GM21390 (cell line): ENCODE data around the gene WDHD1.
"Not testable (repeated sequence)": the region's sequence is repeated elsewhere in the genome, so short reads cannot be mapped to it uniquely, and the experiment has no call there.

Source experiments
- ATAC-seq: cut with Tn5 transposase; IDR thresholded peaks from one replicate; pipeline ENCODE4 v1.9.1; 2021; ENCODE audit not compliant: unreplicated experiment

WDHD1 gene

DNA sequence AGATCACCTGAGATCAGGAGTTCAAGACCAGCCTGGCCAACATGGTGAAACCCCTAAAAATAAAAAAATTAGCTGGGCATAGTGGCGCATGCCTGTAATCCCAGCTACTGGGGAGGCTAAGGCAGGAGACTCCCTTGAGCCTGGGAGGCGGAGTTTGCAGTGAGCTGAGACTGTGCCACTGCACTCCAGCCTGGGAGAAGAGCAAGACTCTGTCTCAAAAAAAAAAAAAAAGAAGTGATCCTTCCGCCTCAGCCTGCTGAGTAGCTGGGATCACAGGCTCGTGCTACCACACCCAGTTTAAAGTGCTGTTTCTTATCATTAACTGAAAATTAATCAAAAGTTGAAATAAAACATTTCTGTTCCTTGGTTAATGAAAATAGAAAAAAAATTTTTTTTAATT, 117.9 kb downstream of the WDHD1 start:
- ATAC-seq, result not testable (repeated sequence)

DNA sequence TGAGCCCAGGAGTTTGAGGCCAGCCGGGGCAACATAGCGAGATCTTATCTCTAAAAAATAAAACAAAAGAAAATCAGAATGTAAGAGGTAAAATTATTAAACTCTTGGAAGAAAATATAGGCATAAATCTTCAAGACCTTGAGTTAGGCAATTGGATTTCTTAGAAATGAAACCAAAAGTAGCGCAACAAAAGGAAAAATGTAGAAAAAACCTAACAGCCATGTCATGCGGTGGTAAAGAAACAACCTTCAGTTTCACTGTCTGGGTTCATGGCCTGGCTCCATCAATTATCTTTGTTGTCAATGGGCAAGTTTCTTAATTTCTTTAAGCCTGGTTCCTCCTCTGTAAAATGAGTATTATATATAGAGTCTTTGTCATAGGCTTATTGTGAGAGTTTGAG, 118.7 kb downstream of the WDHD1 start:
- no peak for ATAC-seq

DNA sequence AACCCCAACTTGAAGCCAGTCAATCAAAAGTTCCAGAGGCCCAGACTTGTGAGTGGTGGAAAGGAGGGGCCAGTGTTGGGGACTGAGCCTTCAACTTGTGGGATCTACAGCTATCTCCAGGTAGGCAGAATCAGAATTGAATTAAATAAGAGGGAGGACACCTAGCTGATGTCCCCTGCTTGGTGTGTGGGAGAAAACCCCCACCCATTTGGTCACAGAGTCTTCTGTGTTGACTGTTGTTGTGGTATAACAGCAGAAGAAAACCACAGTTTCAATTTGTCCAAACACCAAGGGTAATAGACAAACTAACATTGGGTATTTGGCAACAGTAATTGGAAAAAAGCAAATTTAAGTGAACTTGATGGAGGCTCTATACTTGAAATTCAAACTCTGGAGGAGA, 120.8 kb downstream of the WDHD1 start:
- no peak for ATAC-seq

DNA sequence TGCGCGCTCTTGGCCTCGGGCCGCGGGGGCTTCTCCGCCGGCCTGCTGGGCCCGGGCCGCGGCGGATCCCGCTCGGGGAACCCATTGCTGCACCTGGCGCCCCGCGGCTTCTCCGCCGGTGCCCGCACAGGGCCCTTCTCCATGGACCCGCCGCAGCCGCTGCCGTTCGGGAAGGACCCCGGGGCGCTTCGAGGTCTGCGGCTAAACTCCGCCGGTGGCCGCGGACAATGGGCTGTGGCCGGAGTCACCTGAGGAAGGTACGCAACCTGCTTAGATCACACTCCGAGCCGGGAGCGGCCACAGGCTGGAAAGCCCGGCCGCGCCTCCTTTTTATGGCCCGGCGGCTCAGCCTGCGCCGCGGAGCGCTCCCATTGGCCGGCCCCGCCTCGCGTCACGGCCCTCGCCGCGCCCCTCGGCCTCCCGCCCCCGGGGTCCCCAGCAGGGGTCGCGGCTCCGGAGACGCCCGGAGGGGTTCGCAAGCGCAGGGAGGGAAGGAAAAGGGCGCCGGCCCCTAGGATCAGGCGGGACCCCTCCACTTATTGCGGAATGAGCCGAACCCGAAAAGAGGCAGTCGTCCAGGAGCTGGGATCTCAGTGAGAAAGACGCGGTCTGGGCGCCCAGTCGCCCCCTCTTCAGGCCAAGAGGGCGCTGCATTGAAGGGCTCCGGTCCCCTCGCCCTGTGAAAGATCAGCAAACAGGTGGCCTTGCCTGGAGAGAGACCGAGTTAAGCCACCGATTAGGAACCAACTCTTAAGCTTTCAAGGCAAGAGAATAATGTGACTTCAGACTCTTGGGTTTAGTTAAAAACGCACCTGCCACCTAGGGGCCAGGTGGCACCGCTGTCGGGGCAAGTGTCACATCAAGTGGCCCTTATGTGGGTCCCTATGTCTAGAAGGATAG, 124.1 kb downstream of the WDHD1 start, which contains the start of gene GCH1:
TSS of gene GCH1 (minus strand) at position 306 of the 900 bp plus-strand sequence. CDS start at position 143, 163 bp downstream.
- ATAC-seq, result peak; percentile 76

DNA sequence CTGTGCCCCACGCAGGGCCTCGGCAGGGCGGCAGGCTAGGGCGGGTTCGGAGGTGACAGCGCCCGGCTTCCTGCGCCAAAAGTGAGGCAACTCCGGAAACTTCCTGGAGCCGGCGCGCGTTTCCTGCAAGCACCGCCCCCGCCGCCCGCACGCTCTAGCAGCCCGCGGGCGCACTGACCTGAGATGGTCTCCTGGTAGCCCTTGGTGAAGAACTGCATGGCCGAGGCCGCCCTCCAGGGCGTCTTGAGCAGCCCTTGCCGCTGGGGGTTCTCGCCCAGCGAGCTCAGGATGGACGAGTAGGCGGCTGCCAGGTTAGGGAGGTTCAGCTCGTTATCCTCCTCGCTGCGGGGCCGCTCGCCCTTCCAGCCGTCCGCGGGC, 124.8 kb downstream of the WDHD1 start:
- peak; percentile 59 for ATAC-seq

DNA sequence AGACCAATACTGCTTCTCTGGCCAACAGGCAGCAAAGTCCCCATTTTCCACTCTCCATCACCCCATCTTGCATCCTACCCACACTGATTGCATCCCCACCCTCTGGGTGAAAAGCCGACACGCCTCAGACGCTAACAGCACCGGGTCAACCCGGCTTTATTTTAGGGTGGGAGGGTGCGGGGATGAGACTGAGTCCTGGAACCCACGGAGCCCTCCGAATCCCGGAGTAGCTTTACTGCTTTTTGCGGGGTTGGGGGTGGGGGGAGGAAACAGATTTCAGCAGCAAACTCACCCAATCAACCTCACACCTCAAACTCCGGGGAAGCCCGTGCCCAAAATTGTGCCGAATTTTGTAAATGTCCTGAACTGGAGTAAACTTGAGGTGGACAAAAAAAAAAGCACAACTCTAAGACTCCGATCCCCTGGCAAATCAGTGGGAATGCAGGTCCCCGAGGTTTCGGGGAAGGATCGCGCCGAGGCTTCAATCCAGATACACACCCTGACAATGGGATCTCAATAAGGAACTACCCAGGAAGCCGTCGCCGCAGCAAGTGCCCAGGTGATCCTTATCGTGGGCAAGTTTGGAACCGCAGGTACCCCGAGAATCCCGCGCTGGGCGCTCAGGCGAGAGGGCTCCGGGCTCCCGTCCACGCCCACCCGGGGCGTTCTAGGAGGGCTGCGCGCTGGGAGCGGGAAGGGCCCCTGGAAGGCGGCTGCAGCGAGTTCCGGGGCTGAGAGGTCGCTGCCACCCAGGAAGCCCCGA, 125.3 kb downstream of the WDHD1 start:
- ATAC-seq, result no peak

DNA sequence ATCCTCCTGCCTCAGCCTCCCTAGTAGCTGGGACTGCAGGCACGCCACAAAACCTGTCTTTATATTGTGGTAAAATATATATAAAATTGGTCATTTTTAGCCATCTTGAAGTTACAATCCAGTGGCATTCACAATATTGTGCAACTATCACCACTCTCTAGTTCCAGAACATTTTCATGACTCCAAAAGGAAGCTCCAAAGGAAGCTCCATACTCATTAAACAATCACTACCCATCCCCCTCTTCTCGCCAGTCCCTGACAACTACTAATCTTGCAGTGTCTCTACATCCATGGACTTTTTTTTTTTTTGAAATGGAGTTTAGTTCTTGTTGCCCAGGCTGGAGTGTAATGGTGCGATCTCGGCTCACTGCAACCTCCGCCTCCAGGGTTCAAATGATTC, 127.3 kb downstream of the WDHD1 start:
- ATAC-seq, result no peak

DNA sequence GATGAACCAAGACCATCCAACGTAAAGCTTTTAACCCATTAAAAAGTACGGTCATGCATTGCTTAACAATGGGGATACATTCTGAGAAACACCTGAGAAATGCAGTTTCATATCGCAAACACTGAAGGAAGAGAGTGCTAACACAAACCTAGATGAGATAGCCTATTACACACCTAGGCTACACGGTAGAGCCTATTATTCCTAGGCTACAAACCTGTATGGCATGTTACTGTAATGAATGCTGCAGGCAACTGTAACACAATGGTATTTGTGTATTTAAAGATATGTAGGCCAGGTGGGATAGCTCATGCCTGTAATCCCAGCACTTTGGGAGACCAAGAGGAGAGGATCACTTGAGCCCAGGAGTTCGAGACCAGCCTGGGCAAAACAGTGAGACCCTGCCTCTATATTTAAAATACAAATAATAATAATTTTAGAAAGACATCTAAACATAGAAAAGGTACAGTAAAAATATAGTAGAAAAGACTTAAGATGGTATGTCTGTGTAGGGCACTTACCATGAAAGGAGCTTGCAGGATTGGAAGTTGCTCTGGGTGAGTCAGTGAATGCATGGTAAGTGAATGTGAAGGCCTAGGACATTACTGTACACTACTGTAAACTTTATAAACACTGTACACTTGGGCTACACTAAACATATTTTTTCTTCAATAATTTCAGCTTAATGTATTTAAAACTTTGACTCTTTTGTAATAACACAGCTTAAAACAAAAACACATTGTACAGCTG, 128.9 kb downstream of the WDHD1 start:
- ATAC-seq, result not testable (repeated sequence)

DNA sequence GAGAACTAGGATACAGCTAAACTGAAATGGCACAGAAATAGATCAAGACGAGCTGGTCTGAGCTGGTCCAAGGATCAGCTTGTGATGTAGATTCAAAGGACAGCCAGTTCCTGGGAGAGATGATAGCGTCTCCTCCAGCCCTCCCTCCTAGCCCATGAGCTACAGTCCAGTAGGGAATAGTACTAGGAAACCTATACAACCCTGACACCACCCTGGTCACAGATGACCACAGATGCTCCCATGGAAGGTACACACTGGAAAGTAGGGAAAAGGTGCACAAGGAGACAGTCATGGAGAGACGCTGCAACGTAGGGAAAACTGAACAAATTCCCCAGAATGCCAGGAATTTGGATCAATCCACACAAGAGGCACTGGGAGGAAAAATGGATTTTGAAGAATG, 131.2 kb downstream of the WDHD1 start:
- no peak for ATAC-seq

DNA sequence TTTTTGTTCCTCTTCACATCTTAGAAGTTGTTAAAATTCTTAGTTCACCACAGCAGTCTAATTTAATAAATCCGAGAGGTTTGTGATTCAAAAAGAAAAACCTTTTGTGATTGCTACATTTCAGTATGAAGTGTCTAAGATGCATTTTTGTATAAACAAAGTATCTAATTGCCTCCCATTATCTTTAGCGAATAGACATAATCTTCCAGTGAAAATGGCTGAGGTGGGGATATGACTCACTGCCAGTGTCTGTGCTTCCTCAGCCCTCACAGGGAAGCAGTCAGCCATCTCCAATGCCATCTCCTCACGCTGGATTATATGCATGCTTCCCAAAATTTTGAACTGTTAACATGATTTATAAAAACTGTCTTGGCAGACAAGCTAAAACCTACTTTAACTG, 131.9 kb downstream of the WDHD1 start:
- no peak for ATAC-seq

DNA sequence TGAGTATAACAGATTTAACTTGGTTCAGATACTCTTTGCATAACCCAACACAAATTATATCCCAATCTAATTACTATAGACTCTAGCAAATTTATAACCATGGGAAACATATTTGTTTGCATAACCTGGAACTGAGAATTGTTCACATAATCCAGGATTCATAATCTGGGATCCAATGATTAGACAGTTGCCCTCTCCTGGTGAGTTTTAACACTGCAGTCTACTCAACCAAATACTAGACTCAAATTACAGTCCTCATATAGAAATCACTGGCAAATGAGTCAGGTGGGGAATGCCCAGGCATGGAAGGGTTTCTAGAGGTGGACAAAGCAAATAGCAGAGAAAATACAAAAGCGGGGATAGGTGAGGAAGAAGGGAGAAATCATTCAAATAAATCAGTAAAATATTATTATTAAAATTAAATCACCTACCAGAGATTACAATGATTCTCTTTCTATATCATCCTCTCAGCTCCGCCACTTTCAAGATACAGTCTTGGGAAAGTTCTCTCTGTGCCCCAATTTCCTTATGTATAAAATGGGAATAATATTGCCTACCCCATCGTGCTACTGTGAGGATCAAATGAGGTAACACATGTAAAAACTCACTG, 133.6 kb downstream of the WDHD1 start:
- ATAC-seq, result no peak

DNA sequence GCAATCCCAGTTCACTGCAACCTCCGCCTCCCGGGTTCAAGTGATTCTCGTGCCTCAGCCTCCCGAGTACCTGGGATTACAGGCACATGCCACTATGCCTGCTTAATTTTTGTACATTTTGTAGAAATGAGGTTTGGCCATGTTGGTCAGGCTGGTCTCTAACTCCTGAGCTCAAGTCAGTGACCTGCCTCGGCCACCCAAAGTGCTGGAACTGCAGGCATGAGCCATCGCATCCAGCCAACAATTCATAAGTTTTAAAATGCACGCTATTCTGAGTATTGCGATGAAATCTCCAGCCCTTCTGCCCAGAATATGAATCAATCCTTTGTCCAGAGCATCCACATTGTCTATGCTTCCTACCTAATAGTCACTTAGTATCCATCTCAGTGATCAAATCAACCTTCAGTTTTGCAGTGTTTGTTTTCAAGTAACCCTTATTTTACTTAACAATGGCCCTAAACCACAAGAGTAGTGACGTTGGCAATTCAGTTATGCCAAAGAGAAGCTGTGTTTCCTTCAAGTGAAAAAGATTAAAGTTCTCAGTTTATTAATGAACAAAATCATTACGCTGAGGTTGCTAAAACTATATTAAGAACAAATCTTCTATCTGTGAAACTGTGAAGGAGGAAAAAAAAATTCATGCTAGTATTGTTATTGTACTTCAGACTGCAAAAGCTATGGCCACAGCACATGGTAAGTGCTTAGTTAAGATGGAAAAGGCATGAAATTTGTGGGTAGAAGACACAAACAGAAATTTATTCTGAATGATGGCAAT, 135.2 kb downstream of the WDHD1 start:
- ATAC-seq, result no peak

DNA sequence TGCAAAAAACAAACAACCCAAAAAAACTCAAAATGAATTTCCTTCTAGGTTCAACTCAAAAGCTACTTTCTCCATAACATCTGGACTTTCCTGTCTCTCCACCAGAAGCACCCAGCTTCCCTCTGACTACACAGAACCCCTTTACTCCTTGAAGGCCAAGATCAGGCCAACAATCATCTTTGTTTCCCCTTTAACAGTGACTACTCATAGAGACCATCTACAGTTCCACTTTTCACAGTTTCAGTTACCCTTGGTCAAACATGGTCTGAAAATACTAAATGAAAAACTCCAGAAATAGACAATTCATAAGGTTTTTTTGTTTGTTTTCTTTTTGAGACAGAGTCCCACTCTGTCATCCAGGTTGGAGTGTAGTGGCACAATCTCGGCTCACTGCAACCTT, 136.1 kb downstream of the WDHD1 start:
- ATAC-seq, result peak; percentile 85

DNA sequence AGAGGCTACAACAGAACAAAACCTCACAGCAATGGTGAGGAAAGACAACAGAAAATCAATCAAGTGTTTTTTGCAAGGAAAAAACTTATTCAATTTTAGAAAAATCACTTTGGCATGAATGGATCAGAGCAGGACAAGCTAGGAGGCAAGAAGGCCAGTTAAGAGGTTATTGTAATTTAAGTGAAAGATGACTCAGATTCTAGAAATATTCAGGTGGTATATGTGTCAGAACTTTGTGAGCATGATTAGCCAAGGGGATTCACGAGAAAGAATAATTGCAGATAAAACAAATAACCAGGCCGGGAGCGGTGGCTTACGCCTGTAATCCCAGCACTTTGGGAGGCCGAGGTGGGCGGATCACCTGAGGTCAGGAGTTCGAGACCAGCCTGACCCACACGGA, 137.0 kb downstream of the WDHD1 start:
- no peak for ATAC-seq
